Measurements from ENCODE around the gene SARDH.
"Not testable (repeated sequence)": the region's sequence is repeated elsewhere in the genome, so short reads cannot be mapped to it uniquely, and the experiment has no call there.

The SARDH gene

GRCh38 chr9:133775291-133775690 is 37.1 kb upstream of the SARDH start:
- DNase-seq: no peak

DNA sequence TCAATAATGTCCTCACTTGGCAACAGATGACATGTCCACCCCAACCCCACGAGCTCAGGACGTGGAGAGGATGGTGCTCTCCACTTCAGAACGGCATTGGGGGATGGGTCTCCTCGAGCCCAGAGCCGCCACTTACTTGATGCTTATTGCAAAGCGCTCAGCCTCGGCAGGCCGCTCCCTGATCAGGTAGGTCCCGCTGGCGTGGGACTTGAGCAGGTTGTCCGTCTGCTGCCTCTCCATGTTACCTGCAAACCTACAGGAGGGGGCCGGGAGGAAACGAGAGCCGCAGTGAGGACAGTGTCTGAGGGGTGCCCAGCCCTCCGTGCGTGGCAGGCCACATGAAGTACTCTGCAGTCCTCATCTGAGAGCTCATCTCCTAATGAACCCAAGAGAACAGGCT is 36.6 kb upstream of the SARDH start:
- DNase-seq: no peak

GRCh38 chr9:133773889-133774655 is 35.9 kb upstream of the SARDH start:
- no peak for DNase-seq

- no peak for DNase-seq
Observed at GRCh38 chr9:133772581-133772980, 34.4 kb upstream of the SARDH start.

- DNase-seq: no peak
Observed at GRCh38 chr9:133771486-133772482, 33.6 kb upstream of the SARDH start.

GRCh38 chr9:133770076-133770777 is 32.1 kb upstream of the SARDH start:
- no peak for DNase-seq

DNA sequence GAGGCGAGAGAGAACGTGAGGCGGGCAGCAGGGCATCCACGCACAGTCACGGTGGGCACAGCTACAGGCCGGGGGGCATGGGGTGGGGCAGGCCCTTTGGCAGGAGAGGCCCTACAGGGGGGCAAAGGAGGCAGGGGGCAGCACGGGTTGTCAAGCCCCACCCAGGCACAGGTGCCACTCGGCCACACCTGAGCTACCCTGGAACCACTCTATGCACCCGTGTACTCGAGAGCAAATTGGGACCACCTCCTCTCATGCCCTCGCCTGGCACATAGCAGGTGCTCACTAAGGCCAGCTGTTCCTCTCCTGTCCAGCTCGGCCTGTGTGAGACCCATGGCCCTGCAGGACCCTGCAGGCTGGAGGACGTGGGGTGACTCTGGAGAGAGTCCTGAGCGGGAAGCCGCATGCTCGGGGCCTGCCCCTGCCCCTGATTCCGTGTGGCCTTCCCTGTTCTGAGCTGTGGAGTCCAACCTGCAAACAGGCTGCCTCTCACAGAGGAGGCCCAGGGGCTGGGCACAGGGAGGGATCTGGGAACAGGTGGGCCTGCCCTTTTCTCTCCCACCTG is 31.4 kb upstream of the SARDH start:
- DNase-seq: no peak

- no peak for DNase-seq
Observed at GRCh38 chr9:133768859-133769510, 30.8 kb upstream of the SARDH start.

DNA sequence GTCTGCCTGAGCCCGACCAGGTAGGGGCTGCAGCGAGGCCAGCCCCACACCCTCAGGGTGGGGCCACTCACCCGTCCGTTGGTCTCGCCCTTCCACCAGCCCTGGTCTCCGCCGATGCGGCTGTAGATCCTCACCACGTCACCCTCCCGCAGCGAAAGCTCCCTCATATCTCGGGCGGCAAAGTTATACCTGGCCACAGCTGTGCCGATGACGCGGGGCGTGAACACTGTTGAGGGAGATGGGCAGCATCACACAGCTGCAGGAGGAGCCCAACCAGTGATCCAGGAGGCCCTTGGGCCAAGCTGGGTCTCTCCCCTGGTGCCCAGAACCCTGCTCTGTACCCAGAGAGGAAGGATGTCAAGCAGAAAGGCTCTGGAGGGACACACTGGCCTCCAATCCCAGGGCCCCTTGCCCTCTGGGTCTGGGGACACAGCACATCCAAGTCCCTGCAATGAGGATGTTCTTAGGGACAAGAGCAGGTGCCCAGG is 30.3 kb upstream of the SARDH start:
- DNase-seq: no peak

- DNase-seq: no peak
Observed at GRCh38 chr9:133767625-133768024, 29.5 kb upstream of the SARDH start.

GRCh38 chr9:133767008-133767407 is 28.9 kb upstream of the SARDH start:
- DNase-seq: no peak

DNA sequence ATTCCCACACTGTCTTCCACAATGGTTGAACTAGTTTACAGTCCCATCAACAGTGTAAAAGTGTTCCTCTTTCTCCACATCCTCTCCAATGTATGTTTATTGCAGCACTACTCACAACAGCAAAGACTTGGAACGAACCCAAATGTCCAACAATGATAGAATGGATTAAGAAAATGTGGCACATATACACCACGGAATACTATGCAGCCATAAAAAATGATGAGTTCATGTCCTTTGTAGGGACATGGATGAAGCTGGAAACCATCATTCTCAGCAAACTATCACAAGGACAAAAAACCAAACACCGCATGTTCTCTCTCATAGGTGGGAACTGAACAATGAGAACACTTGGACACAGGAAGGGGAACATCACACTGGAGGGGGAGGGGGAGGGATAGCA is 28.1 kb upstream of the SARDH start:
- DNase-seq: not testable (repeated sequence)

GRCh38 chr9:133763272-133764183 is 25.4 kb upstream of the SARDH start:
- no peak for DNase-seq

- DNase-seq: no peak
Observed at GRCh38 chr9:133762488-133763271, 24.5 kb upstream of the SARDH start.

DNA sequence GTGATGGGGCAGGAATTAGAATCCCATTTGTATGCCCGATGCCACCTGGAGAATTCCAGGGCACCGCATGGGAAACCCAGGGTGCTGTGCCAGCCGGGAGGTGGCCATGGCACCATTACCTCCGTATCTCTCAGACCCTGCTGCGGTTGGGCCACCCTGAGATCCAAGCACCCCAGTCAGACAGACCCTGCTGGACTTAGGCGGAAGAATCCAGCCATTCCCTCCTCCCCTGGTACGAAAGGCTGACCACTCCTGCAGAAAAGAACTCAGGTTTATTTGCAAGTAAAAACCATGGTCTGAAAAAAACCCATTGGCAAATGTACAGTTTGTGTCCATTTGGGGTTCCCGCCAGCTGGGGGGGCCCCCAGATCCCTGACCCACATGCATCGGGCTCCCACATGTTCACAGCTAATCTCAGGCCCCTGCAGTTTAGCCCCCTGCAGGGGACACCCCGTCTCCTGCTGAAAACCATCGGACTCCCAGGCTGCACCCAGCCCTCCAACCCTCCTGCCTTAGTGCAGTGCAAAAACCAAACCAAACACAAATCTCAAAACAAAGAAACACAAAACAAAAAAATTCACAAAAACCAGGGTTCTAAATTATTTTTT is 23.6 kb upstream of the SARDH start:
- DNase-seq: no peak

DNA sequence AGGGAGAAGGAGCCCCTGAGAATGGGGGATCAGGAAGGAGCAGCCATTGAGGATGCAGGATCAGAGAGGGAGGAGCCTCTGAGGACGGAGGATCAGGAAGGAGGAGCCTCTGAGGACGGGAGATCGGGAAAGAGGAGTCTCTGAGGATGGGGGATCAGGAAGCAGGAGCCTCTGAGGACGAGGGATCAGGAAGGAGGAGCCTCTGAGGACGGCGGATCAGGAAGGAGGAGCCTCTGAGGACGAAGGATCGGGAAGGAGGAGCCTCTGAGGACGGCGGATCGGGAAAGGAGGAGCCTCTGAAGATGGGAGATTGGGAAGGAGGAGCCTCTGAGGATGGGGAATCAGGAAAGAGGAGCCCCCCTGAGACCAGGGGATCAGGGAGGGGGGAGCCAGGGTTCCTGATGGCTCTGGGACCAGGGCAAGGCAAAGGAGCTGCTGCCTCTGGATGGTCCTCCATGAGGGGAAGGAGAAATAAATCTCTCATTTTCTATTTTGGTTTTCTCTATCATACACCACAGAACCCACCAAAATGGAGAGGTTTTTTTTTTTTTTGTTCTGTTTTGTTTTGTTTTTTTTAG is 22.6 kb upstream of the SARDH start:
- no peak for DNase-seq

DNA sequence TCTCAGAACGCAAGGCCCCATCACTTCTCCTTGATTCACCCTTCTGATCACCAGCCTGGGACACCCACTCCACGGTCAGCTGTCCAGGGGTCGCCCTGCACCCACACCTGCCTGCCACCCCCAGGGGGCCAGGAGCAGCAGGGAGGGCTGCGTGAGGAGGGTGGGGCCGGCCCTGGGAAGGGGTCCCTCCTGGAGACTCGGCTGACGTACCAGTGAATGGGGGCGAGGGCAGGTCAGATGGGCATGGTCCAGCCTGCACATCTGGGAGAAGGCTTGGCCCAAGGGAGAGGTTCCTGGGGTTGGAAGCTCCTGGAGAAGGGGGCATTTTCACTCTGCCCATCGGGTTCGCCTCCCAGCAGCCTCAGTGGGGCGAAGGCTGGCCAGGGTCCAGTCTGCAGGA is 21.8 kb upstream of the SARDH start:
- DNase-seq: no peak

GRCh38 chr9:133759146-133759900 is 21.2 kb upstream of the SARDH start:
- no peak for DNase-seq

DNA sequence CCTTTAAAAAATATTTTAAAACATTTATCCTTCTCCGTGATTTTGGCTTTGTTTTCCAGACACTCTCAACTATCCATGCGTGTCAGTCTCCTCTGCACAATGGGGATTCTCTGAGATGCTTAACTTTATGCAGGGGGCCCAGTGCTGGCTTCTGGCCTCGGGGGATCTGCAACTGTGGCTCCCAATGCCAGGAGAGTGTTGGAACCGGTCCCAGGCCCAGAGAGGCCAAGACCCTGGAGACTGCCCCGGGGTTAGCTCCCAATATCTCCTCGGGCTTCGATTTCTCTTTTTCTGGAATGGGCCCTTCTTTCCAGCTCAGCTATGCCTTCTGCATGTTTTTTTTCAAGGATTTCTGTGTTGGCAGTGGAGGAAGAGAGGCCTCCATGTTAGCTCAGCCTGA is 20.1 kb upstream of the SARDH start:
- DNase-seq: no peak

Measured in NCI-H2107 (cell line).